DND-41 (cell line): ENCODE data around the gene SEMA3A.

ENCODE experiments used
- EZH2 ChIP-seq: IDR thresholded peaks from 3 replicates; pipeline ENCODE4 v1.6.1; 2012; ENCODE audit warnings: borderline replicate concordance, low read depth, mild to moderate bottlenecking, moderate library complexity, low read length, inconsistent platforms; ENCODE audit not compliant: severe bottlenecking
- TF ChIP-seq, protein P1 (sequence below): IDR thresholded peaks from 2 replicates; pipeline ENCODE4 v1.5.1; 2012; ENCODE audit warnings: borderline replicate concordance, low read length, moderate library complexity, mild to moderate bottlenecking; ENCODE audit not compliant: poor library complexity, severe bottlenecking; ENCODE audit errors: extremely low read depth

DNA sequence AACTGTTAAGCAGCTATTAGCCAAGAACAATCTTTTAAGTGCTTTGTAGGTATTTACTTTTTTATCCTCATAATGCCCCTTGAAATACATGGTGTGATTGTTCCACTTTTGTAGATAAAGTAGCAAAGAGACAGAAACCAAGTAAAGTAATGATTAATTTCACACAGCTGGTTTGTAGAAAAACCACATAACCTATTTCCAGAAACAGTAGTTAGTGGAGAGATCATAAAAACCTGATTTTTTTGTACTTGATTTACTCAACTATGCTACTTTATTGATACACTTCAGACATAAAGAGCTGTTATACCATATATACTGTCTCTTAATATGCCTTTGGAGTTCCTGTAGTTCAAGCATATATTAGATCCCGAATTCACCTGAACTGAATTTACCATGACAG, 118.4 kb downstream of the SEMA3A start:
- TF ChIP-seq, protein P1, sequence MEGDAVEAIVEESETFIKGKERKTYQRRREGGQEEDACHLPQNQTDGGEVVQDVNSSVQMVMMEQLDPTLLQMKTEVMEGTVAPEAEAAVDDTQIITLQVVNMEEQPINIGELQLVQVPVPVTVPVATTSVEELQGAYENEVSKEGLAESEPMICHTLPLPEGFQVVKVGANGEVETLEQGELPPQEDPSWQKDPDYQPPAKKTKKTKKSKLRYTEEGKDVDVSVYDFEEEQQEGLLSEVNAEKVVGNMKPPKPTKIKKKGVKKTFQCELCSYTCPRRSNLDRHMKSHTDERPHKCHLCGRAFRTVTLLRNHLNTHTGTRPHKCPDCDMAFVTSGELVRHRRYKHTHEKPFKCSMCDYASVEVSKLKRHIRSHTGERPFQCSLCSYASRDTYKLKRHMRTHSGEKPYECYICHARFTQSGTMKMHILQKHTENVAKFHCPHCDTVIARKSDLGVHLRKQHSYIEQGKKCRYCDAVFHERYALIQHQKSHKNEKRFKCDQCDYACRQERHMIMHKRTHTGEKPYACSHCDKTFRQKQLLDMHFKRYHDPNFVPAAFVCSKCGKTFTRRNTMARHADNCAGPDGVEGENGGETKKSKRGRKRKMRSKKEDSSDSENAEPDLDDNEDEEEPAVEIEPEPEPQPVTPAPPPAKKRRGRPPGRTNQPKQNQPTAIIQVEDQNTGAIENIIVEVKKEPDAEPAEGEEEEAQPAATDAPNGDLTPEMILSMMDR, result no peak
- TF ChIP-seq EZH2, result no peak
